GM21737 (cell line): ENCODE measurements around the gene INF2.

Experiments used
- ATAC-seq: cut with Tn5 transposase; IDR thresholded peaks from one replicate; pipeline ENCODE4 v1.9.1; 2021; ENCODE audit warnings: mild to moderate bottlenecking, moderate library complexity; ENCODE audit not compliant: unreplicated experiment

INF2 gene

DNA sequence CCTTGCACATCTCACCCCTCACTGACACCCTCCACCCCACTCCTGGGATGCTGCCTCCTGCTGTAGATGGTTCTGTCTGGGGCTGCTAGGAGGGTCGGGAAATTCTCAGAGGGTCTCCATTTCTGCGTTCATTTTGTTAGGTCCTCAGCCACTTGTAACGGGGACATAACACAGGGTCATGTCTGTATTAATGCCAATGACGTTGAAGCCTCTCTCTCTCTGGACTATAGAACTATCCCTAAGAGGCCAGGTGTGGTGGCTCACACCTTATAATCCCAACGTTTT, 78.2 kb downstream of the INF2 start:
- ATAC-seq: no peak

DNA sequence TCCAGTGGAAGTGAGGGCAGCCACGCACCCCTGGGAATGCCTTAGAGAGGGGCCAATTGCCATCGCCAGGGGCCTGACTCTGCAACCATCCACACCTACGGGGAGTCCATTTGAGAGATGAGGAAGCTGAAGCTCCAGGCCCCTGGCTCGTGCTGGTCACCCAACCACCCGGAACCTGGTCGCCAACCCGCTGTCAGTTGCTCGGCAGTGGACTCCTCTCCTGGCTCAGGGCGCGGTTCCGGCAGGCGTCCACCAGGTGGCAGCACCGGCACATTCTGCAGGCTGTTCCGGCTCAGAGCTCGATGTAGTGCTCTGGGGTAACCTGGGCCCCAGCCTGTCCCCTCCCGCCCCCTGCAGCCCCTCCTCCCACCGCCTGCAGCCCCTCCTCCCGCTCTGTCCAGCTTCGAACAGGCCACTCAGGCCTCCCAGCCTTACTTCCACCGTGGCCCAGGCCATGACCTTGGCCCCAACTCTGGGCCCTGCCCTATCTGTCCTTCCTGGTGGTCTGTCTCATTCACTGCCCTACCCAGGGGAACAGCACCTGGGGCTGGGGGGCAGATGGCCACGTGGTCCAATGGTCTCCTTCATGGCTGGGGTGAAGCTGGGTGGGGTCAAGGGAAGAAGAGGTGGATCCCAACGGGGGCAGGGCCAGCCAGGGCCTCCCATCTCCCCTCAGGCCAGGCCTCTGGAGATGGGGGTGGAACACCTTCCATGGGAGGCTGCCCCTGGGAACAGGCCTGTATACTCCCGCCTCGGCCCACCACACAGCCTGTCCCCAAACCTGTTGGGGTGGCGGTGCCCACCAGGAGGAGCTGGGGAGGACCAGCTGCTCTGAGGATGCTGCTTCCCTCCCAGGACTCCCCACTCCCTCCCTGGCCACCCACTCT, 79.3 kb downstream of the INF2 start:
- ATAC-seq: peak; percentile 70

DNA sequence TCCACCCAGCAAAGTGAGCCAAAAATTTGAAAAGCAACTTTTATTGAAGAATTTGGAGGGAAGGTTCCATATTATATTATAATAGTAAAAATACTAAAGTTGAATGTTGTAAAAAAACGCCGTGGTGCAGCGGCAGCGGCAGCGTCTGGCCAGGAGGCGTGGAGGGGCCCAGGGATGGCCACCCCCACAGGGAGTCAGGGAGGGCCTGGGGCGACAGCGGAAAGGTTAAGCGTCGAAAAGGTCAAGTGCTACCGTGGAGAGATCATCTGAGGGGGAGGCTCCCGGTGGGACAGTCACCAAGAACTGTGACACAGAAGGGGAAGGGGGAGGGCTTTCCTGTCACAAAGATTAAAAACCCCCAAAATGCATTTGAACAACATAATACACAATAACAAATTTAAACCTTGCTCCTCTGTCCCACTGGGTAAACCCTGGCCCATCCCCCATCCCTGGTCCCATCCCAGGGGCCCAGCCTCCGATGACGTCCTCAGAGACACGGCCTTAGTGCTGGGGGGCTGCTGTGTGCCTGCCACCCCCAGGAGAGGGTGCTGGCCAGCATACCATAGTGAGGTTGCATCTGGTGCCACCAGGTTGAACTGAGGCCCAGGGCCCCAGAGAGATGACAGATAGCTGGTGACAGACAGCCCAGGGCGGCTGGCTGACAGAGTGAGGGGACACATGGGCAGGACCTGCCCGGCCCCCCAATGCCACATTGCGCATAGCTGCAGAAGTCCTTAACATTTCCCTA, 80.1 kb downstream of the INF2 start:
- ATAC-seq: no peak

DNA sequence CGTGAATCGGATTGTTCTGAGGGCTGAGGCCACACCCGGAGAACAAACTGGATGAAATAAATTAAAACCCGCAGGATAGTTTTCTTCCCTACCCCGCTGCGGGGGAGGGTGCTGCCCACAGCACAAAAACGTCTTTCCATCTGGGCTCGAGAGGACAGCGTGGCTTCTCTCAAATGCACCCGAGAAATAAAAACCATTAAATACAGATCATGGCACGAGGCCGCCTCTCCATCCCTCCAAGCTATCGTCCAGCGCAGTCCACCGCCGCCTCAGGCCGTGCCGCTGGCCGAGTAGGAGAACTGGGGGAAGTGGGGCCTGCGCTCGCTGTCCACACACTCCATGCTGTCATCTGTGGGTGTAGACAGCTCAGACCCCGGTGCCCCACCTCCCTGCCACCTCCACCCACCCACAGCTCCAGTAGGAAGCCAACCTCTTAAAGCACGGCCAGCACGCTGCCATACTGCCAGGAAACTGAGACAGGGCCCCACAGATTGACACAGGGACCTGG, 80.7 kb downstream of the INF2 start:
- no peak for ATAC-seq

DNA sequence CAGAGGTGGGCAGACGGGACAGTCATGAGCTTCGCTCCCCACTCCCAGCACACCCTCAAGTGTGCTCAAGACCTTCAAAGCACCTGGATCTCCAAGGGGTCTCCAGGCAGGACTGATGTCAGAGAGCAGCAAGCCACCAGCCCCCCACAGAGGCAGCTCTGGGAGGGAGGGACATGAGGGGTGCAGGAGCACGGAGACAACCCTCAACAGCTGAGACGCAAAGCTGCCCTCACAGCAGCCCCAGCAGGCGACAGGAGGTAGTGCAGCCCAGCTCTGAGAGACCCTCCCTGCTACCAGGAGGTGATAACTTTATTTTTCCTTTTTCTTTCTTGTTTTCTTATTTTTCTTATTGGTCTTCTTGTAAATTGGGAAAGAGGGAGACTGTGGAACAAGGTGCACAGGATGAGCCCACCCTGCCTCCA, 81.4 kb downstream of the INF2 start:
- no peak for ATAC-seq

DNA sequence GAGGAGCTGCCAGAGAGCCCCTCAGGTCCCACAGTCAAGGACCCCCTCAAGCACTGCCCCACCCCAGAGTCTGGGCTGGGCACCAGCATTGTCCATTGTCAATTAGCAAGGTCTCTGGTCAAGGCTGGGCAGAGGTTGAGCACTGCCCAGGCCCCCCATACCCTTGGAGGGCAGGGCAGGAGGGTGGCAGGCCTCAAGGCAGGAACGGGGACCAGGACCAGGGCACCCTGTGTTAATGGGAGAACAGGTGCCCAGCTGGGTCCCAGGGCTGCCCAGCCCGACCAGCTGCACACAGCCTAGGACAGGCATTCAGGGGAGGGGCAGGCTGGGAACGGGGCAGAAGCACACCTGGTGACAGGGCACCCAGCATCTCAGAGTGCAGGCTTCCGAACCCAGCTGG, 82.0 kb downstream of the INF2 start:
- no peak for ATAC-seq
